ENCODE measurements around the gene PALS1. TPM values are rescaled to one million over a fixed set of nuclear protein-coding genes. Genes with fewer than 3 reads are reported as not detected.

Gene PALS1
- total RNA-seq (2014; rRNA removed; shearing (Covaris generic)) = 24.6 and 30.9 TPM in 2 replicates

DNA sequence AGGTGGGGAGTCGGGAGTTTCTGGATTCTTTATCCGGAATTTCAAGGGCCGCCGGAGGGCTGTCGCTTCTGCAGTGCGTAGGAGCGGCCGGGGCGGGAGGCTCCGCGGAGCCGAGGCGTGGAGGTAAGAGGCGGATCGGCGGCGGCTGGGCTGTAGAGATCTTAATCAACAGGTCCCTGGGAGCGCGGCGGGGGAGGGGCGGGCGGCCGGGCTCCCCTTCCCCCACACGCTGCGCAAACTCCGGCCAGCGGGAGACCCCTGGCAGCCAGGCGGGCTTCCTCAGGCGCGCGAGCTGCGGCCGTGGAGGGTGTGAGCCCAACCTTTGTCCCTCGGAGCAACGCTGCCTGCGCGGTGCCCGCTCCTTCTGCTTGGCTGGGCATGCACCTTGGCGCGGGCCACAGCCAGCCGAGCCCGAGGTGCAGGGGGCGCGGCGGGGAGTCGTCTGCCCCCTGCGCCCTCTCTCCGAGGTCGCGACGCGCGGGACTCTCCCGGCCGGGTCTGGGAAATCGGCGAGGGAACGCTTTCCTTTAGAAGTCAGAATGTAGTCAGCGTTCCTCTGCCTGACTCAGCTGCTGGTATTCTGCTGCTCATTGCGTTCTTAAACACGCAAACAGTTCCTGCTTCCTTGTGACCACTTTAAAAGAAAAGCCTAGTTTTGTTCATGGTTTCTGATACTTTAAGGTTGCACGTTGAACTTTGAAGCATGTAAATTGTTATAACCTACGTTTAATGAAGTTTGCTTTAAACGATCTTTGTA is at the start of gene PALS1:
PALS1 (plus strand) TSS at position 25 of the 757 bp plus-strand sequence. CDS start 37,736 bp downstream, outside the sequence.
- DNase-seq (ENCODE audit: low read depth) = peak; percentile 83

DNA sequence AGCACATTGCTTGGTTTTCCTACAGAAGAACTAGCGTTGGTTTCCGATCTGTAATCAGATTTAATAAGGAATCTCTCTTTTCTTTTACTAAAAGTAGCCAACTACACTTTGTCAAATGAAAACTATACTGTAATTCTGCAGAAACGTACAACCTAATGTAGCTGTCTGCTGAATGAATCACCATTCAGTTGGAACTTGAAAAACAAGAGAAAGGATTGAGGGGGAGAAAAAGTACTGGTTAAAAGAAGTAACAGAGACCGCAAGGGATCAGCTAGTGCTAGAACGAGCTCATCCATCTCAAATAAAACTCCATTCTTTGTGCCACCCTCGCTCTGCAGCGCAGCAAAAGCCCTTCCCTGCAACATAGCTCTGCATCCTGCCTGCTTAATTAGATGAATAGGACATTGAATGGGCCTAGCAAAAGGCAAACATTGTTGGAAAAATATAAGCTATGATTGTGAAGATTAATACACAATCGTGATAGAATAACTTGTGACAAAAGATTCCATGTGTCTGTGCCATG is 49.4 kb upstream of the PALS1 start:
- no peak for DNase-seq (ENCODE audit: low read depth)

DNA sequence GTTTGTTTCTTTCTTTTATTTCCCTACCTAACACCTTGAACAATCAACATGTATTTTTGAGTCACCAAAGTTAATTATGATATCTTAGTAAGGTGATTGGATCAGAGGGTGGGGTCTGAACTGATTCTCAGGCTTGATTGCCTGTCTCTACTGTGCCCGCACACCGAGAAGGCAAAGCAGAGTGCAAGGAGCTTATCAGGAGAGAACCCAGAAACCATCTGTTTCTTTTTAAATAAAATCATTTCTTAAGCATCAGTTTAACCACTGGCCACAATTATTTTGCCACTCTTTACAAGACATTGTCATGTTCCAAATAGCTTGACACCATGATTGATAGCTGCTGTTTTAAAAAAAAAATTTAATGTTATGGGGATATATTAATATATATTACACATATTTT is 48.9 kb upstream of the PALS1 start:
- no peak for DNase-seq (ENCODE audit: low read depth)

DNA sequence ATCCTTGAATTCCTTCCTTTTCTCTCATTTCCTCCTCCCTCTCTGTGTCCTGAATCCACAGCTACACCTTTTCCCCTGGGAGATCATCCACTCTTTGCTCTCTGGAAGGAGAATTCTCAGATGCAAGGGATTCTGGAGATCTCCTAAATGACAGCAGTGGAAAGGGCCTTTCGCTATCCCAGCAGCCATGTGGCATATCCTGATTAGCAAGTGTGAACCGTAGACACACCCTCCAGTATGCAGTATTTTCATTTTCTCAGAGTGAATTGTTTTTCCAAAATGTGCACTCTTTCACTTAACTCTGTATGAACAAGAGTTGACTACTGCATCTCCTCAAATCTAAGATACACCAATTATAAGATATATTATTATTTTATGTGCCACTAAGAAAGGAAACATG is 46.0 kb upstream of the PALS1 start:
- no peak for DNase-seq (ENCODE audit: low read depth)

DNA sequence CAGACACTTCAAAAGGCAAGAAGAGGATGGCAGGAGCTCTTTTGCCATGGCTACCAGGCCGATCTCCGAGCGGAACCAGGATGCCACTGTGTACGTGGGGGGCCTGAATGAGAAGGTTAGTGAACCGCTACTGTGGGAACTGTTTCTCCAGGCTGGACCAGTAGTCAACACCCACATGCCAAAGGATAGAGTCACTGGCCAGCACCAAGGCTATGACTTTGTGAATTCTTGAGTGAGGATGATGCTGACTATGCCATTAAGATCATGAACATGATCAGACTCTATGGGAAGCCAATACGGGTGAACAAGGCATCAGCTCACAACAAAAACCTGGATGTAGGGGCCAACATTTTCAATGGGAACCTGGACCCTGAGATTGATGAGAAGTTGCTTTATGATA is 42.2 kb upstream of the PALS1 start:
- no peak for DNase-seq (ENCODE audit: low read depth)

DNA sequence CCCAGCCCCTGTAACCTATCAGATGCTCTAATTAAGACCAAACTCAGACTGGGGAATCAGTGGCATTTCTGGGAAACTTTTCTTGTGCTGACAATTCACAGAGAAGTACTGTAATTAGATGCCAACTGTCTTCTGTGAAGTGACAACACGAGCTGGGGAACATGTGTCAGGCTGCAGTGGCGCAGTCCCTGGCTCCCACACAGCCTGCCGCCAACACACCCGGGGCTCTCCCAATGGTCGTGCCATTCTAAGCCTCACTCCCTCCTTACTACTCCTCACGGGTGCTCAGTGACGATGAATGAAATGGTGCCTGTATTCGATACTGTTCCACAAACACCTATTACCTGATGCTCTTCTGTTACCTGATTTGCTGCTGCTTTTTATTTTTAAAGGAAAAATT is 33.4 kb upstream of the PALS1 start:
- no peak for DNase-seq (ENCODE audit: low read depth)

DNA sequence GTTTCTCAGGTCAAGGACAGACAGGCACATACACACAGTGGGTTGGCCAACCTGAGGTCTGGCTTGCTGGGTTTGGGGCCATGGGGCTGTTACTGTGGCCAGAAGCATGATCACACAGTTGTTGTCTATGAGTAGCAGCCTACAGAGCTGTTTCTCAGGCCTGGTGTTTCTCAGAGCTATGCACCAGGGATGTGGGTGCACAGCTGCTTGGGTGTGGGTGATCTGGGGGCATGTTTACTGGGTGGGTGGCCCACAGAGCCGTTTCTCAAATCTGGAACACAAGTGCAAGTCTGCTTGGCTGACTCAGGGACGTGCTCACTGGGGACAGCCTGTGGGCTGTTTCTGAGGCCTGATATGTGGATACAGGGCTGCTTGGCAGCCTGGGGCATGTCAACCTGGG is 23.1 kb upstream of the PALS1 start:
- no peak for DNase-seq (ENCODE audit: low read depth)

DNA sequence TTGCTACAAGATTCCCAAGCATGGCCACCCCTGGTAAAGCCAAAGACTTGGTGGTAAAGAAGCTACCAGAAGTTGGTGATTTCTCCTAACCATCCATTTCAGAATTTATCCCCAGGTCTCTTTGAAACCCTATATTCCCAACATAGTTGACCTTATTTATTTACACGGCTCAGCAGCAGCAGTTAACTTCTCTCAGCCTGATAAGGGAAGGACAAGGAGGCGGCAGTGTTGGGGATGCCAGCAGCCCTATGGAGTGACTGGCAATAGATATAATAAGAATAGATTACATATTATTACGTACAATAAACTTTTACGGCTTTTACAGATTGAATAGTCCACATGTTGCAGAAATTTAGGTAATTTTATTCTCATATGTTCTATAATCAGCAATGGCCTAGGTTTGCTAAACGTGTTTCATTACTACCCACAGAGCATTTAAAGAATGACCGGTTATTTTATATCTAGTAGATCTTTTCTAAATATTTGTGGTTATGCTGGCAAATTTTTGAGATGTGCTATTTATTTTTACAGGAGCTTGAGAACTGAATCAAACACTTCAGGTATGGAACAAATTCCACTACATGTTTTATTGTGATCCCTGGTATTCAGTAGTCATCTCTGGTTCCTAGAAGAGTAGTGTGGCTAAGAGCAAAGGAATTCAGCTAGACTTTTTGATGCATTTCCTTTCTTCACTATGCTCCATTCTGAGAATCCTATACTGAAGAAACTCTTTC is 19.8 kb upstream of the PALS1 start:
- DNase-seq (ENCODE audit: low read depth) = peak; percentile 61

DNA sequence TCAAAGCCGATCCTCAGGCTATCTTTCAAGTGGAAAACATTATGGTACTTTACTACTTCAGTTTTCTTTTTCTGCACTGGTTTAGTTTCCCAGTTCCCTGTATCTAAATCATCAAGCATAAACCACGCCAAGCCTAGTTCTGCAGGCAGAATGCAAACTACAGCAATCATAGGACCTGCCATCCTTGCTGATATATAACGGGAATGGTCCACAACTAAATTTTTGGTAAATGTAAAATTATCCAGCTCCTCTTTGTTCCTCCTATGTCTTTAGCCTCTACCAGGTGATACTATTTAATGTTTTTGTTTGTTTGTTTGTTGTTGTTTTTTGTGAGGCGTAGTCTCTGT is 19.3 kb upstream of the PALS1 start:
- no peak for DNase-seq (ENCODE audit: low read depth)

DNA sequence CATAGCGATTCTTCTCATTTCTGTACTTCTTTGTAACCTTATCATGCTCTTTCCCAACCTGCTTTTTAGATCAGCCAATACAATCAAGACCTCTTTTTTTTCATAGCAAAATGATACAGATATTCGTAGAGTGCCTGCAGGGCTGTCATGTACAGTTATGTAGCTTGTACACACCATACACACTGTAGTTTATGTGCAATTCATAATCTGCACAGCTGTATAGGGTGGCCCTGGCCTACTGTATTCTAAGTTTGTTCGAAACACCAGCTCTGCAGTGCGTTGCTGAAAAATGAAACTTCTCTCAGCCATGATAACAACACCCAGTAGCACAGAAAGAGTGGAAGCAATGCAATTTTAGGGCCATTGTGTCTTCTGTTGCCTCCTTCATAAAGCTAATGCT is 15.7 kb upstream of the PALS1 start:
- DNase-seq (ENCODE audit: low read depth) = no peak

DNA sequence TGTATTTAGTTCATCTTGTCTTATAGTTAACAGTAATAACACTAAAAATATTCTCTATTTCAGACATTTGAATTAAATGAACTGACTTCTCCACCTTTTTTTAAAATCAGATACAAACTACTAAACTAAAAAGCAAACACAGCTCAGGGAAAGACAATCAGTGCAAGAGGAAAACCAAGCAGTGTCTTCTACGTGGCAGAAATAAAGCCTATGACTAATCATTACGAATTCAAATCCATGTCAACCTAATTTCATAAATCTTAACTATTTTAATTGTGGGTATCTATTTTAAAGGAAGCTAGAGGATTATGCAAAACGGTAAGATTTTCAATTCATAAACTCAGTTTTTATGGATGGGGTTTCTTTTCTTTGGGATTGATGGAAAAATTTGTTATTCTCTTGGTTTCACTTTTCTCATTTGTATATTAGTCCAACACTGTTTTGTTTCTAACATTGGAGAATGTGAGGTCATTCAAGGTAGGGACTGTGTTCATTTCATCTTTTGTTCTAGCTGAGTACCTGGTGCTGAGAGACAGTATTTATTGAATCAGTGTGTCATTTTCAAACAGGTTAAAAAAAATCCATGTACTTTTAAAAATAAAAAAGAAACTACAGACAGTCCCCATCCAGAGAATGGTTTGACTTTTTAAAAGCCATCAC is 12.8 kb upstream of the PALS1 start:
- peak; percentile 17 for DNase-seq (ENCODE audit: low read depth)

DNA sequence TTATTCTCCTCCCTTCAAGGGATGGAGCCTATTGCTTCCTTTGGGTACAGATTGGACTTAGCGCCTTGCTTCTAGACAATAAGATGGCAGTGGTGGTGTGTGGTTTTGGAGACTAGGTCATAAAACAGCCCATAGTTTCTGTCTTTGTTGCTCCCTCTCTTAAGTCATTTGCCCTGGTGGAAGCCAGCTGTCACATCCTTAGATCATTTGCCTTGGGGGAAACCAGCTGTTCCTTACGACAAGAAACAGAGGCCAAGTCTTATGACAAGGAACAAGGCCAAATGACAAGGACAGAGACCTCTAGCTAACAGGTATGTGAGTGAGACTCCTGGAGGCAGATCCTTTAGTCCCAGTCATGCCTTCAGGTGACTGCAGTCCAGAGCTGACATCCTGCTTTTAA is 9.2 kb upstream of the PALS1 start:
- no peak for DNase-seq (ENCODE audit: low read depth)

DNA sequence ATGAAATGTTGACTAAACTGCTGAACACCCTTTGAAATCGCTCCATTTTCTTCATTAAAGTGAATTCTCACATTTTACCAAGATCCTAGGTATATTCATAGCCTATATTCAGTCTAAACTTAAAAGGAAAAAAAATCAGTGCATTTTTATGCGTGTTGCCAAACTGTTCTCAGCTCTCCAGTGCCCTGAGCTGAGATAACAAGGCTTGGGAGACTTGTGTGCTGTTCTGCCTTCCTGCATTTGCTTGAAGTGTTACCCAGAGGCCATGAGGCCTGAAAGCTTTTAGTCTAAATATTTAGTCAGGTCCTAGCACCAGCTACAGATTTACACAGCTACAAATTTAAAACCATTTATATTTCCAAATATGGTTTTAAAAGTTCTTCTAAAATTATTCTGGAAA is 8.6 kb upstream of the PALS1 start:
- no peak for DNase-seq (ENCODE audit: low read depth)

DNA sequence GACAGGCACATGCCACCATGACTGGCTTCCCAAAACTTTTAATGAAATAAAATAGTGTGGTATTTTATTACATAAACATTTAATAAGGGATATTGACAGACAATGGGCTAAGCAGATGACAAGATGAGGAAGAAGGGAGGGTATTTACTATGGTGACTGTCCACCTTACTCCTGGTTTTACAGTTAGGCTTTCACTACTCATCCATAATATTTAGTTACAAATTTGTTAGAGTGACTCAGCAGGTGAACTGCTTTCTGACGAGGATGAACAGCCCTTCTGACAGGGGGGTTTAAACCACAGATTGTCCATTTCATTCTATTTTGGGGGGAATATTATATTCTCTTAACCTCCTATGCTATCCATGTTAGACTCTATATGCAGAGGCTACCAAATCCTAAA is 3.6 kb upstream of the PALS1 start:
- DNase-seq (ENCODE audit: low read depth) = no peak

DNA sequence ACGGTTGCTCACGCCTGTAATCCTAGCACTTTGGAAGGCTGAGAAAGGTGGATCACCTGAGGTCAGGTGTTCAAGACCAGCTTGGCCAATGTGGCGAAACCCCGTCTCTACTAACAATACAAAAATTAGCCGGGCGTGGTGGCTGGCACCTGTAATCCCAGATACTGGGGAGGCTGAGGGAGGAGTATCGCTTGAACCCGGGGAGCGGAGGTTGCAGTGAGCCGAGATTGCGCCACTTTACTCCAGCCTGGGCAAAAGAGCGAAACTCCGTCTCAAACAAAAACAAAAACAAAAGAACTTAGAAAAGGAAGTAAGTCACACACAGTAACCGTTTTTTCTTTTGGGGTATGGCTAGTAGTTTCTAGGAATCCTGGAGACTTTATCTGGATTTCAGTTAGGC is 1.7 kb upstream of the PALS1 start:
- DNase-seq (ENCODE audit: low read depth) = no peak

DNA sequence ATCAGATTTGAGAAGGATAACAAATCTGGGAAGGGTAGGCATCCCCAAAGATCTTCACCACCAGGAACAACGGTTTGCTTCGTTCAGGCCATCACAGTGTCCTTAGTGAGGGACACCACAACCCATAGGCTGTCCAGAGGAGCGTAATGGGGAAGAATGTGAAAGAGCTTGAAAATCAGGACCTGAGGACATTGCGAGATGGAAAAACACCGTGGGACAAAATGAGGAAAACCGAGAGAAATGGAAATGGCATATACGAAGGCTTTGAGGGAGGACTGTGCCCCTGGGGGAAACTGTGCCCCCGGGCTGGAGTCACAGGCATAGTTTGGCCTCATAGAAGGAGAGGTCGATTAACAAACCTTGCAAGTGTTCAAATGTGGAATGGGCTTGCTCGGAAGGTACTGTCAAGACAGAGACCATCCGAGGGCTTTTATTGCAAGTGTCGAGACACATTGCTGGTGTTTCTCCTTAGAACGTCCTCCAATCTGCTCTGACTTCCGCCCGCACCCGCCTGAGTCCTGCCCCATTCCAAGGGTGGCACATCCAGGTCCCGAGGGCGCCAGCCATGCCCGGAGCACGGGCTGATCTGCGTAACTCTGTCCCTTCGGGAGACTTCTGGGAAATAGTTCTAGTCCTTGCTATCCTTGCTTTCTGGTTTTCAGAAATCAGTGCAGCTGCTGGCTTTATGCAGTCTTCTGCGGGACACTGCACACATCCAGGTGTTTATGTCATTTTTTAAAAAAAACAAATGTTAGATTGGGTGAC is 885 bp upstream of the PALS1 start:
- peak; percentile 72 for DNase-seq (ENCODE audit: low read depth)

DNA sequence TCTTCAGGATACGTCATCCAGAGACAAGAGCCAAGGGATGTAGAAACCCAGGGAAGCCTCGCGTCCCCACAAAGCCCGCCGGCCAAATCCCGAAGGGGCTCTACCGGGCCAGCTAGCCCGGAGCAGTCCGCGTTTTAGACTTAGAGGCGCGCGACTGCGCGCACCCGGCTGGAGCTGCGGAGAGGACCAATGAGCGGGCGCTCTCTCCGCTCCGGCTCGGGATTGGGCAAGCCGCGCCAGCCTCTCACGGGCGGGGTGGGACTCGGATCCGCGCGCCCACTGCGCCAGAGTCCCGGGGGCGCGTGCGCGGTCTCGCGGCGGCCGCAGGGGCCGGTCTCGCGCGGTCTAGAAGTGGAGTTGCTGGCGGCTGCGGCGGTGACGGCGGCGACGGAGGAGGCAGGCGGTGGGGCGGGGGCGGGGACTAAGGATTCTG is 241 bp upstream of the PALS1 start:
- DNase-seq (ENCODE audit: low read depth) = peak; percentile 99

DNA sequence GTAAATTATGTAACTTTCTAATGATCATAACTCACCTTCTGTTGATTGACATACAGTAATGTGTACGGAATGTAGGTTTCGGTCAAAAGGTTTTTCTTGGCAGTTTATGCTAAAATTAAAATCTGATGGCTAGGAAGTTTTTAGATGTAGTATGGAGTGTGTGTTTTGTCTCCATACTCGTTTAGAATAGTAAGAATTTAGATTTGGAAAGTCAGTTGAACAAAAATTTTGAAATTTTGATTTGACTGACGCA is 859 bp downstream of the PALS1 start:
- DNase-seq (ENCODE audit: low read depth) = peak; percentile 17

DNA sequence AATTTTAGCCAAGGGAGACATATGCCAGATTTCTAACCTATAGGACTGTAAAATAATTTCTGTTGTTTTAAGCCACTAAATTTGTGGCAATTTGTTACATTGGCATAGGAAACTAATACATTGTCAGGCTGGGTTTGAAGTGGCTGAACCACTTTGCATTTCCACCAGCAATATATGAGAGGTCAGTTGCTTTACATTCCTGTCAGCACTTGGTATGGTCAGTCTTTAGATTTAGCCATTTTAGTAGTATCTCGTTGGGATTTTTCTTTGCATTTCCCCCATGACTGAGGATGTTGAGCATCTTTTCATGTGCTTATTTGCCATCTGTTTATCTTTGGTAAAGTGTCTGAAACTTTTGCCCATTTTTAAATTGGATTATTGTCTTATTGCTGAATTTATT is 3.9 kb downstream of the PALS1 start:
- no peak for DNase-seq (ENCODE audit: low read depth)

DNA sequence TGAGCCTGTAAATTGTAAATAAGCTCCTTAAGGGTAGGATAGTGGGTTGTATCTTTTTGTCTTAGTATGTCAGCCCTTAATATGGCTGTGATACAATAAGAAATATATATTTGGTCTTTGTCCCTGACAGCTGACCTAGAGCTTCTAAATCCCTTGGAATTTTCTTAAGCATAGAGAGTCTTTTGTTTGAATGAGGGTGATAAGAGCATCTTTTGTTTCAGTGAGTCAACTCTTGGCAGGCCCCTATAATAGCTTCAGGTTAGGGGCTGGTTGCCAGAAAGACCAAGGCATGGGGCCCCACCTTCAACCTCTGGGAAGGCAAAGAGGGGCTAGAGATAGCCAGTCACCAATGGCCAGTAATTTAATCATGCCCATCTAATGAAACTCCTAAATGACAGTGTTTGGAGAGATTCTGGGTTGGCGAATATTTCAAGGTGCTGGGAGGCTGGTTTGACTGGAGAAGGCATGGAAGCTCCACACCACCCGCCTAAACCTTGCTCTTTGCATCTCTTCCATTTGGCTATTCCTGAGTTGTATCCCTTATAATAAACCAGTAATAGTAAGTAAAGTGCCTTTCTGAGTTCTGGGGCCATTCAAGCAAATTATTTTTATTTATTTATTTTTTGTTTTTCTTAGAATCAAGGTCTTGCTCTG is 10.5 kb downstream of the PALS1 start:
- peak; percentile 77 for DNase-seq (ENCODE audit: low read depth)

DNA sequence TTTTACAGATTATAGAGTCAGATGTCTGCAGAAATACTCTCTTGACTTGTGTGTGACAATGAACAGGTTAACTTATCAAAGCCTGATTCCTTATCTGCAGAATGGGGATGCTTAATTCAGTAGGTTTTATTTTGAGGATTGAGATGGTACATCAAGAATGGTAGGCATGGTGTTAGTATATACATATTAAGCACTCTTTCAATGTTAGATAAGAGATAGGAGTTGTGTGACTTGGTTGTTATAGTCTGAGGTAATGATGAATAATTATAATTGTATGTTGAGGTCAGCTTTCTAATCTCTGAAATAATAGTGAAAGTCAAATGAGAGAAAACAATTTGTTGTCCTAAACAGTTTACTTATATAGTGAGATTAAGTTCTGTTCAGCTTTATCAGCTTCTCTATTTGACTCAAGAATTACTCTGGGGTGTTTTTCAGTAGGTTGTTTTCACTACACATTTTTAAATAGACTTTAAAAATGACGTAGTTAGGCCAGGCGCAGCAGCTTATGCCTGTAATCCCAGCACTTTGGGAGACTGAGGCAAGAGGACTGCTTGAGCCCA is 11.9 kb downstream of the PALS1 start:
- no peak for DNase-seq (ENCODE audit: low read depth)
